SKM-1 treated with dmso at 0.1 percent for 144 hours (cell line): Measurements from ENCODE around the gene ETS1.

Experiments used
- DNase-seq: peaks from one replicate; lab custom pipeline; 2025; ENCODE audit not compliant: unreplicated experiment; lab: John Stamatoyannopoulos, UW

ETS1 gene

GRCh38 chr11:128587415-128587814, at the start of gene ETS1:
ETS1 (minus strand) TSS chr11:128587558; CDS start chr11:128573130, 14,428 bp downstream.
- no peak for DNase-seq

DNA sequence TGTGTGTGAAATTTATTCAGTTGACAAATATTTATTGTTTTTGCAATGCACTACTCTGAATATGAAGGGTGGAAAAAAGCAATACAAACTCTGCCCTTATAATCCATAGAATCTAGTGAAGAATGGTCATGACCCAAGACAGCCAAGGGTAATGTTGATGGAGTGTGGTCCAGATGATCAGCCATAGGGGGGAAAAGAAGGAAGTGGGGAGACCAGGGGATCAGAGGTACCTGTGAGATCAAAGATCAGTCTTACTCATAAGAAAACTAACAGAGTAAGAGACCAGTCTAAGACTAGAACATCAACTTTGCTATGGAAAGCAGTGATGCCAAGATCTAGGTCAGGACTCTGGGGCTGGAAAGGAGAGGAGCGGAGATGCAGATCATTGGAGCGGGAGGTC, 47.0 kb upstream of the ETS1 start:
- no peak for DNase-seq

DNA sequence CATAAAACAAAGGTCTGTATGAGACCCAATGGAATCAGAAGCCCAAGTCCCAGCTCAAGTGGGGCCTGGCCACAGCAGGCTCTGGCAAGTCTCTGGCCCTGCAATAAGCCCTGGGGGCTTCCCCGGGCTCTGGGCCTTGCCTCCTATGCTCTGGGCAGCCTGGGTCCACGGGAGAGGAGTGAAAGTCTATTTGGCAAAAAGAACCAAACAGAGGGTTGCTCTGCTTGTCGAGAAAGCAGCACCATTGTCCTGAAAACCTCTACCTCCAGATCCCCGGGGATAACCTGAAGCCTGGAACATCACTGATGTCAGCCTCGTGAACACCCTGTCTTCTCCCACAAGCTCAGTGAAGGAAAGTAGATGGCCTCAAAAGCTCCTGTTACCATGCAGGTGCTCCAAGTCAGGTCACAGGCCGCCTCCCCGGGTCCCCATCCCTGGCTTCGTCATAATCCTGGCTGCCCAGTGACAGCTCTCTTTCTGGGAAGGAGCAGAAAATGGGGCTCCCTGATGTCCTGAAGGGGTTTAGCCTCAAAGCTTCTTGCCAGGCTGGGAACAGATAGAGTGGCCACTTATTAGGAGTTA, 46.1 kb upstream of the ETS1 start:
- DNase-seq, result no peak

GRCh38 chr11:128632141-128632791, 44.9 kb upstream of the ETS1 start:
- peak; percentile 48 for DNase-seq

- peak; percentile 80 for DNase-seq
These were observed 43.2 kb upstream of the ETS1 start for GRCh38 chr11:128630367-128631230.

- no peak for DNase-seq
These were observed 42.3 kb upstream of the ETS1 start for GRCh38 chr11:128629516-128630106.

DNA sequence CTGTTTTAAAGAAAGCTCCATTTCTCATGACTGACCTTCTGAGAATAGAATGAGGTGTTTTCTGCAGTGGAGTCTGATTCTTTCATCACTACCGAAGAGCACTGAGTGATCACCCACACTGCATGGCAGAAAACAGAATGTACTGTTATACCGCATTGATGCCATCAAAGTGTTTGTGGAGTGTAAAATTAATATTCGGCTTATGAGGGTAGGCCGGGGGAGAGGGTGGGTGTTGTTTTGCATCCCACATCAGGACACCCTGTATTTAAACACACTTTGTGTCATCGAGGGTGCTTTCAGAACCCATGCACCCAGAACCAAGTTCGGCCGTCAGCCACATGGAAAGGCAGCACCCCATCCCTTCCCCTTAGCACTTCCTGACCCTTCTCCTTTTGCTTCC, 41.3 kb upstream of the ETS1 start:
- DNase-seq, result no peak

- no peak for DNase-seq
These were observed 40.9 kb upstream of the ETS1 start for GRCh38 chr11:128628325-128628673.

DNA sequence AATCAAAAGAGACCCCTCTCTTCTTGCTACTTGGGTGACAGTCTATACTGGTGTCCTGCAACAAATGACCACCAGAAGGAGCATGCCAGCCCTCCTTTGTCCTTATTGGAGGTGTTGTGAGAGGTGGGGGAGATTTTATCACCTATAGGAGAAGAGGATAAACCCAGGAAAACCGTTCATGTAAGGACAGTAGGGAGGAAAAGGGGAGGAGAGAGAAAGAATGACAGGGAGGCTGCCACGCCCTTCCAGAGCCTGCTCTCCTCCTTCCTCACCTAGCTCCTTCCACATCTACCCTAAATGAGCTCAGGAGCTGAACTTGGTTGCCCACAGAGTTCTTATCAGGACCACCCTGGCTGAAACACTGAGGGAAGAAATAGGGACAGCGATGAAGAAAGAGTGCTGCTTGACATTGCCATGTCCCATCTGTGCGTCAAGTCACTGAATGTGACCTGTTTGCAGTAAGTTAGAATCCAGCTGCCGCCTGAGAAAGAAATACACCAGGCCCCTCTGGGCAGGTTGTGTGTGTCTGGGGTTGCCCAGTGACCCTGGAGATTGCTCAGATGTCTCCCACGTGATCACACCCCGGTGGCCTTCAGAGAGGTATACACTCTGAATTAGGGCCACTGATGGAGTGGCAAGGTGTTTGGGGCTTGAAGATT, 40.4 kb upstream of the ETS1 start:
- no peak for DNase-seq

DNA sequence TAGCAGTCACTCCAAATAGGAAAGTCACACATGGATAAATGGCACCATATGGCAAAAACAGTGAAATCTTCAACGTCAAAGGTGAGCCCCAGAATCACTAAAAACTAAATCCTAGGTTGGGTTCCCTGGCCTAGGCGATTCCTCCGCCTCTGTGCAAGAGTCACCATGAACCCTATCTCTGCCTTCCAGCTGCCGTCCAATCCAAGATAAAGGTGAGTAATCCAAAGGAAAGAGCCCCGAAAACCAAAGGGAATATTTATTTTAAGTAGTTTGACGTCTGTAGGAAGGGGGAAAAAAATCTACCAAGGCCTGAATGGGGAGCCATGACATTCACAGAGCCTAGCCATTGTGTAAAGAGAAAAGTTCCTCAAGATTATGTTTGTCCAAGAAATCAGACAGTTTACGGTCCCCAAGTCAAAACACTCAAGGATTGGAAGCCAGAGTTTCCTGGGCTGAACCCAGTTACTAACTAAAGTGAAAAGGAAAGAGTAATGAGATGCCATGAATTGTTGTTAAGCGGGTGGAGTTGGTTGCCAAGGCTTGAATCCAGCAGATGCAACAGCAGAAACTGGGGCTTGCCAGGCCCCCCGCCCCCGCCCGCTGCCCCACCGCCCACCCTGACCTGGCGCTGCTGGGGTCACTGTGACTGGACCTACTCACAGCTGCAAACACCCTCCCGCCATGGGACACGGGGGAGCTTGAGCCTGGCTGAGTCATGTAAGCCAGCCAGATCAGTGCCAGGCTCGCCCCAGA, 39.7 kb upstream of the ETS1 start:
- DNase-seq, result no peak

- DNase-seq, result no peak
These were observed 38.4 kb upstream of the ETS1 start for GRCh38 chr11:128625746-128626145.

- peak; percentile 14 for DNase-seq
These were observed 38.0 kb upstream of the ETS1 start for GRCh38 chr11:128625326-128625725.

DNA sequence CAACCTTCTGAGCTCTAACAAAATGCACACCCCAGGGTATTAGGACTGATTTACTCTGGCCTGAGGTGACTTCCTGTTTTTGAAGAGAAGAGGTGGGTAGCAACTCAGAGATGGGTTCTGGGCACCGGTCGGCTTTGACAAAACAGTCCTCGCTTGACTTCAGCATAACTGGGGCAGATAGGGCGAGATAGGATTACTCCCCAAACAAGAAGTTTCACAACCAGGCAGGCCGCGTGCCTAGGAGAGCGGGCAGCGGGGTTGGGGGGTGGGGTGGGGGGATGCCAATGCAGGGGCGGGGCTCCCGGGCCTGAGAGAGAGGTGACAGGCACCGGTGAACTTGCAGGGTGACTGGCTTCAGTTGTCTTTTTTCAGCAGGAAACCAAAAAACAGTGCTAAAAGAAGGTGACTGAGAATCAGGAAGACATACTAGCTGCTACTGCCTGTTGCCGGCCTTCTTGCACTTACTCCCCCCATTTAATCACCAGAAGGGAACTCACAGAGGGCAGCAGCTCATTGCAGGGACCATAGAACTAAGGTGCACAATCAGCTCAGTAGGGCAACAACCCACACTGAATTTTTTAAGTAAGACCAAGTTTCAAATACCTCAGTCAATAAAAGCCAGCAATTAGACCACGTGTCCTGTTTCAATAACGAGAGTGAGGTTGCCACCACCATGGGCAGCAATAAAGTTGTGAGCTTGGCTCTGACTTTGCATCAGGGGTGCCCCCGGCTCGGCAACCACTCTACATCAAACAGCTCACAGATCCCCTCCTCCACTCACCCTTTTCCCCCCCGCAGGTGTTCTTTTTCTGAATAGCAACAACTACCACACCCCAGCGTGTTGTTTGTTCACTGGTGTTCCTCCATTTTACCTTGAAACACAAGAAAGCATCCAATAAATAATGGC, 37.2 kb upstream of the ETS1 start:
- peak; percentile 41 for DNase-seq

- DNase-seq, result no peak
These were observed 35.7 kb upstream of the ETS1 start for GRCh38 chr11:128623091-128623490.

DNA sequence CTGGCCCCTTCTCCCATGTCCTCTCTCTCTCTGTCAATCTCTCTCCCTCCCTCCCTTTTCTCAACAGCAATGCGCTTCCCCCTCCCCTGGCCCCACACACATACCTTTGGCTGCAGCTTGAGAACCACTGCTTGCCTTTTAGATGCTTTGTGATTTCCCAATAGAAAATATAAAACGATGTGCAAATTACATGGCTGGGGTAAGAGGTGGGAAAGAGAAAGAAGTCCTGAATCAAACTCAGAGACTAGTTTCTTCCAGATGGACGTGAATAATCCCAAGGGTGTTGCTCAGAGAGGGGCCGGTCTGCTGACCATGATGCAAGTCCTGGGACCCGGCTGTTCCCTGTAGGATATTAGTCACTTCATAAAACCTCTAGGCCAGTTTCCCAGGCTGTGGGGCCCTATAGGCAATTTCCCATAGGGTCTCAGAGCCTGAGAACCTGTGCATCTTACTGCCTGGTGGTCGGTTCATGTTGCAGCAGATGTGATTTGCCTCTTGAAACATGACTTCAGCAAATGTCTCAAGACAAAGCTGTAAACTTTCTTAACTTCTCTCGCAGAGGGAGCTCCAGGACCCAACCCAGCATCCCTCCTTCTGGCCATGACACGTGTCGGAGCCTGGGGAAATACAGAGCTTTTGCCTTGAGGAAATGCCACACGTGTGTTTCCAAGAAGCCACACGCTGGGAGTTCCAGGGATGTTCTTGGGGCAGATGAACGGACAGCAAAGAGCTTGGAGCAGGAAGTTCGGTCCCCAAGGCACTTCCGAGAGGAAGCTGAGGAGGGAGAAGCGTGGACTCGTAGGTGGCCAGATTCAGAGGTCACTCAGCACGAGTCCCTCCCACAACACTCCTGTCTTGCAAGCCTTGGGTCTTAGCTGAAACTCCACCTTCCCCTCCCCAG, 34.5 kb upstream of the ETS1 start:
- DNase-seq, result no peak

DNA sequence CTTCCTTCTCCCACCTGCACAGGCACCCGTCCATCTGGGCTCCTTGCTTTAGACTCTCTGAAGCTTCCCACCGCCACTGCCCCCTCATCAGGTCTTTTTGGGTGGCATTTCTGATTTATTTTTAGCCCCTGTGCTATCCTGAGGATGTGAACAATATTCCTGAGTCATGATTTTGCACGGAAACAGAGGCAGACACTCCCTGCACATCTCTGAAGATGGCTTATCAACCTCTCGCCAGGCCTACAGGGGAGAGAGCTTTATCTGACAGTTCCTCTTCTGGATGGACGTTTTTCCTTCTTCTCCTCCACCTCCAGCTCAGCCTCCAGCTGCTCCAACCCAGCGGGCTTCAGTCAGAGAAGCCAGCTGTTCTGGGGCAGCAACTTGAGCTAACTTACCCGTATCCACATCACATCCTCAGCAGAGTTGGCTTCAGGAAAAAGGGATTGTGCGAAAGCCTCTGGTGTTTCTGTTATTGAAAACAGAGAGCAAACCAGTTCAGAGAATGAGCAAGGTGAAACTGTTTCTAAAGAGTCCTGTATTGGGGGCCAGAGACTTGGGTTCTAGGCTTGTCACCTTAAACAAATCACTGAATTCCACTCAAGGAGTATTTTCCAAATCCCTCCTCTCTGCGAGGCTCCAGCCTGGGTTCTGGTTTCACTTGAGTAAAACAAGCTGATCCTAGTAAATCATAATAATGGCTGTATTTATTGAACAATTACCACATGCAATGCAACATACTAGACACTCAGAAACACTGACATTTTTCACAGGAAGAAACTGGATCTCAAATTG, 33.1 kb upstream of the ETS1 start:
- DNase-seq, result no peak

- DNase-seq, result no peak
These were observed 32.4 kb upstream of the ETS1 start for GRCh38 chr11:128619540-128620308.
